Mucosa of descending colon (tissue), 3 donors: Measurements from ENCODE around the gene OR8S1. TPM values are rescaled to one million over a fixed set of nuclear protein-coding genes. Genes with fewer than 3 reads are reported as not detected.
"Not testable (repeated sequence)": the region's sequence is repeated elsewhere in the genome, so short reads cannot be mapped to it uniquely, and the experiment has no call there.

Source experiments
- ATAC-seq: fragments of 200-7000 bp; cut with Tn5 transposase; one replicate; pipeline ENCODE4 v1.9.1; 2020; ENCODE audit warnings: mild to moderate bottlenecking, moderate library complexity
- DNase-seq, 3 donors: peaks; one replicate each; pipeline ENCODE4 v3.0.0-alpha.2; 2020
- H3K36me3 ChIP-seq: fragments of 200-600 bp; one replicate; pipeline ENCODE4 v1.8.0; 2021; ENCODE audit warnings: low read depth, mild to moderate bottlenecking
- H3K4me1 ChIP-seq: fragments of 200-600 bp; one replicate; pipeline ENCODE4 v1.8.0; 2021; ENCODE audit warnings: low read depth, mild to moderate bottlenecking
- H3K4me3 ChIP-seq: fragments of 200-600 bp; one replicate; pipeline ENCODE4 v1.8.0; 2021; ENCODE audit warnings: mild to moderate bottlenecking
- H3K9me3 ChIP-seq: fragments of 200-600 bp; one replicate; pipeline ENCODE4 v1.8.0; 2021; ENCODE audit warnings: mild to moderate bottlenecking
- intact Hi-C, 2 donors: fragments of 100-400 bp; cut with DNase I in 1 of 2; cut with micrococcal nuclease in 1 of 2; formaldehyde crosslinking; loops; one replicate each; pipeline versions ENCODE4 v1.11.0 to v1.11.1; 2022; cut with DNase I, micrococcal nuclease
- total RNA-seq, 3 donors: library from RNA; stranded (reverse); fragmentation: NEBNext Ultra II Directional in 2 of 3; extraction: Animal tissue kit (Norgen Biotek cat#: 25700) in 2 of 3; gene quantifications; one replicate each; pipeline versions ENCODE4 v1.2.1 to v1.2.4, GENCODE V29; 2021 to 2023
- TF ChIP-seq, protein P1 (sequence below): fragments of 200-600 bp; IDR thresholded peaks from one replicate; pipeline ENCODE4 v1.8.0; 2022; ENCODE audit warnings: antibody characterized with exemption, mild to moderate bottlenecking
- donor health status: DM: no; HTN: no; CAD: no; lungs with moderate emphysema.
- donor health status: DM: no; HTN: no; CAD: no.
- donor health status: DM: no; HTN: yes; CAD: no.

OR8S1 gene
- total RNA-seq, 3 donors from 2014 or later = not detected

DNA sequence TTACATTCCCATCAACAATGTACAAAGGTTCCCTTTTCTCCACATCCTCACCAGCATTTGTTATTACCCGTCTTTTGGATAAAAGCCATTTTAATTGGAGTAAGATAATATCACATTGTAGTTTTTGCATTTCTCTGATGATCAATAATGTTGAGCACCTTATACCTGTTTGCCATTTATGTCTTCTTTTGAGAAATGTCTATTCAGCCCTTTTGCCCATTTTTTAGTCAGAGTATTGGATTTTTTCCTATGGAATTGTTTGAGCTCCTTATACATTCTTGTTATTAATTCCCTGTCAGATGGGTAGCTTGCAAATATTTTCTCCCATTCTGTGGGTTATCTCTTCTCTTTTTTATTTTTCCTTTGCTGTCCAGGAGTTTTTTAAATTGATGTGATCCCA is 10.7 kb upstream of the OR8S1 start:
- intact Hi-C loops = no loop called here

DNA sequence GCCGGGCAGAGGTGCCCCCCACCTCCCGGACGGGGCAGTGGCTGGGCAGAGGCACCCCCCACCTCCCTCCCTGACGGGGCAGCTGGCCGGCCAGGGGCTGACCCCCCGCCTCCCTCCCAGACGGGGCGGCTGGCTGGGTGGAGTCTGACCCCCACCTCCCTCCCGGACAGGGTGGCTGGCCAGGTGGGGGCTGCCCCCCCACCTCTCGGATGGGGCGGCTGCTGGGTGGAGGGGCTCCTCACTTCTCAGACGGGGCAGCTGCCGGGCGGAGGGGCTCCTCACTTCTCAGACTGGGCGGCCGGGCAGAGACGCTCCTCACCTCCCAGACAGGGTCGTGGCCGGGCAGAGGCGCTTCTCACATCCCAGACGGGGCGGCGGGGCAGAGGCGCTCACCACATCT is 5.1 kb upstream of the OR8S1 start:
- intact Hi-C loops, H3K4me3 ChIP-seq, H3K36me3 ChIP-seq, DNase-seq, ATAC-seq, H3K9me3 ChIP-seq, H3K4me1 ChIP-seq: not testable (repeated sequence)

More for the DNA sequence above, 10.7 kb upstream of the OR8S1 start:
- DNase-seq (no peak), ATAC-seq (no peak)
- H3K9me3 ChIP-seq = no peaks in the 10 kb centered on the region
- TF ChIP-seq, protein P1, sequence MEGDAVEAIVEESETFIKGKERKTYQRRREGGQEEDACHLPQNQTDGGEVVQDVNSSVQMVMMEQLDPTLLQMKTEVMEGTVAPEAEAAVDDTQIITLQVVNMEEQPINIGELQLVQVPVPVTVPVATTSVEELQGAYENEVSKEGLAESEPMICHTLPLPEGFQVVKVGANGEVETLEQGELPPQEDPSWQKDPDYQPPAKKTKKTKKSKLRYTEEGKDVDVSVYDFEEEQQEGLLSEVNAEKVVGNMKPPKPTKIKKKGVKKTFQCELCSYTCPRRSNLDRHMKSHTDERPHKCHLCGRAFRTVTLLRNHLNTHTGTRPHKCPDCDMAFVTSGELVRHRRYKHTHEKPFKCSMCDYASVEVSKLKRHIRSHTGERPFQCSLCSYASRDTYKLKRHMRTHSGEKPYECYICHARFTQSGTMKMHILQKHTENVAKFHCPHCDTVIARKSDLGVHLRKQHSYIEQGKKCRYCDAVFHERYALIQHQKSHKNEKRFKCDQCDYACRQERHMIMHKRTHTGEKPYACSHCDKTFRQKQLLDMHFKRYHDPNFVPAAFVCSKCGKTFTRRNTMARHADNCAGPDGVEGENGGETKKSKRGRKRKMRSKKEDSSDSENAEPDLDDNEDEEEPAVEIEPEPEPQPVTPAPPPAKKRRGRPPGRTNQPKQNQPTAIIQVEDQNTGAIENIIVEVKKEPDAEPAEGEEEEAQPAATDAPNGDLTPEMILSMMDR = no peak
- H3K4me3 ChIP-seq = no peak overlapping the region
- H3K4me1 ChIP-seq = no peaks in the 10 kb centered on the region
- no peaks in the 10 kb centered on the region for H3K36me3 ChIP-seq

DNA sequence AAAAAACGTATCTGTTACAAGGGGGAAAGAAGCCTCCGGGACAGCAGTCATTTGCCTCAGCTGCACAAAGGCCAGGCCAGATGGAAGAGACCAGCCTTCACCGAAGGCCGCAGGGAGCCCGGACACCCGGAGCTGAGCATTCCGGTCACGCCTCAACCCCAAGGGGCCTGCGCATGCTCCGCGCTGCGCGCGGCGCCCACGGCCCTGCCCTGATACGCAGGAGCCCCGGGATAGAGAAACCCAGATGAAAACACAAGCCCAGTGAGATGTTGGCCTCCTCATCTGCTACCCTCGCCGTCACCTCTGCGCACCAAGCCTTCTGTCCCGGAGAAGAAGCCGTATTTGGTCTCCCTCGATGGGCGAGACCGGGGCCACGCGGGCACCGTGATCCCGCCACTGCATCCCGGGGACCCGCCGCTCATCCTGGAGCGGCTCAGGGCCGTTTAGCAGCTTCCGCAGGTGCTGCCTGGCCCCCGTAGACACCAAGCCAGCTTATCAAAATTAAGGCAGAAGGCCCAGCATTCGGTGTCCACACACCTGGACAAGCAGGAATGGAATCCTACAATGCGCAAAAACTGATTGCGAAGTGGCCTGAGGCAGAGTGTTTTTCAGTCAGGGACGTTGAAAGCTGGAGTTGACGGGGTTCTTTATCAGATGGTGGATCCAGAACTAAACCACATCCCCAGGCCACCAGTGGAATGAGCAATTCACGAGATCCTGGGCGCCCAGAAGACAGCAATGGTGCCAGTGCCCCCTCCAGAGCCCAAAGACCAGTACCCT is 2.6 kb downstream of the OR8S1 start:
- no peak for DNase-seq
- no peaks in the 10 kb centered on the region for H3K9me3 ChIP-seq
- no peaks in the 10 kb centered on the region for H3K36me3 ChIP-seq
- intact Hi-C loops = no loop called here
- TF ChIP-seq, protein P1 = no peak
- no peaks in the 10 kb centered on the region for H3K4me1 ChIP-seq
- H3K4me3 ChIP-seq = no peak overlapping the region
- ATAC-seq = no peak

DNA sequence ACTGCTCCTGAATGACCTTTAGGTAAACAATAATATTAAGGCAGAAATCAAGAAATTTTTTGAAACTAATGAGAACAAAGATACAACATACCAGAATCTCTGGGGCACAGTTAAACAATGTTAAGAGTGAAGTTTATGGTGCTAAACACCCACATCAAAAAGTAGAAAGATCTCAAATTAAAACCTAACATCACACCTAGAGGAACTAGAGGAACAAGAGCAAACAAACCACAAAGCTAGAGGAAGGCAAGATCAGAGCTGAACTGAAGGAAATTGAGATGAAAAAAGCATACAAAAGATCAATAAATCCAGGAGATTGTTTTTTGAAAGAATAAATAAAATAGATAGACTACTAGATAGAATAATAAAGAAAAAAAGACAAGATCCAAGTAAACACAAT is 7.2 kb downstream of the OR8S1 start:
- Histone ChIP-seq H3K36me3 (no peaks in the 10 kb centered on the region), H3K4me1 (no peaks in the 10 kb centered on the region), H3K4me3 (no peak overlapping the region), H3K9me3 (peaks cover 2% of the 10 kb centered on the region)
- DNase-seq = no peak
- intact Hi-C loops = no loop called here
- TF ChIP-seq, protein P1 = no peak
- ATAC-seq = no peak

DNA sequence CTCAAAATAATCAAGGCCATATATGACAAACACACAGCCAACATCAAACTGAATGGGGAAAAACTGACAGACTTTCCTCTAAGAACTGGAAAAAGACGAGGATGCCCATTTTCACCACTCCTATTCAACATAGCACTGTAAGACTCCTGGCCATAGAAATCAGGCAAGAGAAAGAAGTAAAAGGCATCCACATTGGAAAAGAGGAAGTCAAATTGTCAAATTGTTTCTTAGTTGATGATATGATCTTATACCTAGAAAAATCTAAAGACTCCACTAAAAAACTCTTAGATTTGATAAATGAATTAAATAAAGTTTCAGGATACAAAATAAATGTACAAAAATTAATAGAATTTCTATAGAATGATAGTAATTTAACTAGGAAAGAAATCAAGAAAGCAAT is 11.2 kb downstream of the OR8S1 start:
- H3K36me3 ChIP-seq = no peaks in the 10 kb centered on the region
- H3K9me3 ChIP-seq = peaks cover 2% of the 10 kb centered on the region
- H3K4me1 ChIP-seq = no peaks in the 10 kb centered on the region
- ATAC-seq (no peak), DNase-seq (no peak)
- intact Hi-C loops = no loop called here
- H3K4me3 ChIP-seq = no peak overlapping the region
- TF ChIP-seq, protein P1 = no peak

DNA sequence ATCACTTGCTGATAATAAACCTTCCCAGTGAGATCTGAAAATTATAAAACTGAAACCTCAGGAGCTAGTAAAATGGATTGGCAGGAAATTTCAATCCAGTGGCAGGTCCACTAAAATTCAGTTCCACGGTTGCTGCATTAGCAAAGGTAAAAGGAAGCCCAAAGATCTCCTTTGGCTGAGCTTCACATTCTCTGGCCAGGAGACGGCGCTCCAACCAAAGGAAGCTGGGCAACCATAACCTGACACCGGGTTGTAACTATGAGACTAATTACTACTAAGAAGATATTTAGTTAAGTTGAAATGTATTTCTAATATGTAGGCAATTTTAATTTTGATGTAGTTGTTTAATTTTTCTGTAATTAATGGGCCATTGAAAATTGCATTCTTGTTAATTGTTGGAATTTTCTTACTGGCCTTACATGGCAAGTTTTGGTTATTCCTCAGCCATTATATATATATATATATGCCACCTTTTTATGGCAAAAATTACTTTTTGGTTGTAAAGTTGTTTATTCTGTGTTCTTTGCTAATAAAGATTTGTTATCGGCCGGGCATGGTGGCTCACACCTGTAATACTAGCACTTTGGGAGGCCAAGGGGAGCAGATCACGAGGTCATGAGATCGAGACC is 17.0 kb downstream of the OR8S1 start:
- Histone ChIP-seq H3K36me3 (no peaks in the 10 kb centered on the region), H3K4me1 (no peaks in the 10 kb centered on the region), H3K4me3 (no peak overlapping the region), H3K9me3 (no peaks in the 10 kb centered on the region)
- ATAC-seq = peak; percentile 62
- intact Hi-C loops = loop anchor here in 1 of 2 donors (5.0 kb wide), 1 partner anchor 75 kb away; no protein-coding TSS in a partner anchor
- TF ChIP-seq, protein P1 = peak; percentile 40
- DNase-seq = peak in 2 of 3 donors; percentile 64 to 76
